Keratinocyte (primary cell): Measurements from ENCODE around the gene ECHDC3.

Source experiments
- CTCF ChIP-seq, 3 experiments: IDR thresholded peaks in 1 of 3; conservative IDR thresholded peaks in 1 of 3; optimal IDR thresholded peaks in 1 of 3; 2 replicates in 2 of 3; 3 replicates in 1 of 3; pipeline versions ENCODE3 to v1.5.1; 2011; ENCODE audit warnings: low read length in 3 of 3, mild to moderate bottlenecking in 3 of 3, moderate library complexity in 2 of 3, control low read depth in 1 of 3, inconsistent platforms in 1 of 3; ENCODE audit not compliant: insufficient read depth in 2 of 3; ENCODE audit errors: extremely low read depth in 1 of 3
- EZH2 ChIP-seq: IDR thresholded peaks from one replicate; pipeline ENCODE4 v1.6.1; 2012; ENCODE audit warnings: inconsistent platforms, mild to moderate bottlenecking, low read length, moderate library complexity

- TF ChIP-seq EZH2: no peak
- TF ChIP-seq CTCF (optimal IDR thresholded peaks at IDR 0.05 in 1 of 3, IDR thresholded peaks at IDR 0.05 in 1 of 3, conservative IDR thresholded peaks at IDR 0.05 in 1 of 3; ENCODE audit: extremely low read depth in 1 of 3, insufficient read depth in 2 of 3, low read length in 3 of 3): peak; percentile 63 to 77 (median 69)
Observed at GRCh38 chr10:11724938-11725776, 17.0 kb upstream of the ECHDC3 start.
